Adrenal gland (tissue), 12 donors: ENCODE data around the gene SH3RF1. TPM values are rescaled to one million over a fixed set of nuclear protein-coding genes. Genes with fewer than 3 reads are reported as not detected.

Experiments
- DNase-seq, 7 donors: peaks; one replicate each; pipeline ENCODE4 v3.0.0-alpha.2; 2019 to 2020
- H3K27ac ChIP-seq, 5 donors: fragments of 200-600 bp; sonication (generic) in 4 of 5; 1 replicate in 3 of 5; 2 replicates in 2 of 5; pipeline versions ENCODE4 v1.5.1 to v1.8.0; 2016 to 2020; ENCODE audit warnings: mild to moderate bottlenecking in 1 of 5
- H3K27me3 ChIP-seq: fragments of 200-600 bp; 2 replicates; pipeline ENCODE4 v1.8.0; 2021
- H3K36me3 ChIP-seq, 2 donors: fragments of 200-600 bp; replicated peaks in 1 of 2; 1 replicate in 1 of 2; 2 replicates in 1 of 2; pipeline versions ENCODE4 v1.5.1 to v1.8.0; 2018 to 2022
- H3K4me1 ChIP-seq, 2 donors: fragments of 200-600 bp; replicated peaks in 1 of 2; 1 replicate in 1 of 2; 2 replicates in 1 of 2; pipeline versions ENCODE4 v1.5.1 to v1.8.0; 2018 to 2021
- H3K4me3 ChIP-seq, 4 donors: fragments of 200-600 bp; sonication (generic) in 3 of 4; one replicate each; pipeline ENCODE4 v1.5.1; 2016 to 2018
- H3K9me3 ChIP-seq, 3 donors: fragments of 200-600 bp; sonication (generic) in 1 of 3; replicated peaks in 1 of 3; 1 replicate in 2 of 3; 2 replicates in 1 of 3; pipeline versions ENCODE4 v1.5.1 to v1.8.0; 2016 to 2021
- POLR2A ChIP-seq, 2 donors: fragments of 450-650 bp; IDR thresholded peaks; one replicate each; pipeline ENCODE4 v1.6.1; 2017; ENCODE audit warnings: antibody characterized with exemption in 2 of 2, mild to moderate bottlenecking in 2 of 2, moderate library complexity in 1 of 2
- WGBS, 4 donors: extraction: QIAGEN DNeasy Blood & Tissue Kit in 2 of 4; methylation state at CpG; one replicate each; pipeline versions ENCODE4 v1.1.5 to v1.1.7; 2013 to 2017; 5-methylcytosine and 5-hydroxymethylcytosine counted together
- intact Hi-C, 2 donors: fragments of 100-400 bp; cut with DNase I; formaldehyde crosslinking; loops; one replicate each; pipeline versions ENCODE4 v1.14.1 to v1.15.0; 2022 to 2023
- polyA plus RNA-seq, 3 donors: library from polyadenylated mRNA; stranded (reverse); fragments of 200-250 nt in 2 of 3; fragments of 350-450 nt in 1 of 3; fragmentation: Illumina TruSeq in 1 of 3; extraction: RNeasy Lipid Tissue Mini Kit (QIAGEN cat#74804) in 1 of 3; gene quantifications; one replicate each; pipeline ENCODE4 v1.2.3, GENCODE V29; 2013 to 2014
- total RNA-seq, 9 donors: library from RNA; depleted of rRNA in 4 of 9; stranded (reverse); fragments of >200 nt in 4 of 9; fragments of 120-200 nt in 1 of 9; fragmentation: NEBNext Ultra II Directional in 1 of 9; extraction: Animal tissue kit (Norgen Biotek cat#: 25700) in 1 of 9; gene quantifications; one replicate each; pipeline versions ENCODE4 v1.1.0 to v1.2.4, GENCODE V29; 2013 to 2023
- TF ChIP-seq, protein P1 (sequence below), 6 experiments: fragments of 450-650 bp in 4 of 6; fragments of 200-600 bp in 2 of 6; sonication (generic) in 1 of 6; IDR thresholded peaks; 1 replicate in 5 of 6; 2 replicates in 1 of 6; pipeline versions ENCODE4 v1.5.1 to v1.8.0; 2016 to 2021; ENCODE audit warnings: antibody characterized with exemption in 6 of 6, mild to moderate bottlenecking in 2 of 6, moderate library complexity in 1 of 6
- donor health status: healthy with polysubstance abuse.
- donor health status: Bipolar disorder and iron deficiency.
- donor health status: DM: yes; HTN: yes; CAD: no.
- donor health status: DM: no; HTN: no; CAD: no.
- donor health status: DM: no; HTN: no; CAD: no.
- donor health status: DM: yes; HTN: yes; CAD: no.

SH3RF1 gene
- total and polyA plus RNA-seq, 12 donors = 1.8 to 19.3 (median 8.6) TPM

DNA sequence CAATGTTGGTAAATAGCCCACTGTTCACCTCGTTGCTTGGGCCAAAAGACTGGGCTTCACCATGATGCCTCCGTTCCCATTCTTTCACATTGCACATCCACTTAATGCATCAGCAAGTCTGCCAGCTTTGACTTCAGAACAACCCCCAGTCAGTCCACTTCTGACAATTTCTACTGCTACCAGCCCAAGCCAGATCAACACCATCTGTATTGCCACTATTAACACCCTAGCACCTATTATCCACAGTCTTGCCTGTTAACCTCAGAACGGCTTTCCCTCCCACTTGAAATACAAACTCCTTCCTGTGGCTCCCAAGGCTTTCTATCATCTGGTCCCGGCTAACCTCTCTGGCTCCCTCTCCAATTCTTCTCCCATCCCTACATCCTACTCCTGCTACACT is 95.7 kb downstream of the SH3RF1 start:
- no peaks in the 10 kb centered on the region for H3K36me3 ChIP-seq
- no peak for TF ChIP-seq POLR2A (IDR thresholded peaks at IDR 0.05)
- TF ChIP-seq, protein P1, sequence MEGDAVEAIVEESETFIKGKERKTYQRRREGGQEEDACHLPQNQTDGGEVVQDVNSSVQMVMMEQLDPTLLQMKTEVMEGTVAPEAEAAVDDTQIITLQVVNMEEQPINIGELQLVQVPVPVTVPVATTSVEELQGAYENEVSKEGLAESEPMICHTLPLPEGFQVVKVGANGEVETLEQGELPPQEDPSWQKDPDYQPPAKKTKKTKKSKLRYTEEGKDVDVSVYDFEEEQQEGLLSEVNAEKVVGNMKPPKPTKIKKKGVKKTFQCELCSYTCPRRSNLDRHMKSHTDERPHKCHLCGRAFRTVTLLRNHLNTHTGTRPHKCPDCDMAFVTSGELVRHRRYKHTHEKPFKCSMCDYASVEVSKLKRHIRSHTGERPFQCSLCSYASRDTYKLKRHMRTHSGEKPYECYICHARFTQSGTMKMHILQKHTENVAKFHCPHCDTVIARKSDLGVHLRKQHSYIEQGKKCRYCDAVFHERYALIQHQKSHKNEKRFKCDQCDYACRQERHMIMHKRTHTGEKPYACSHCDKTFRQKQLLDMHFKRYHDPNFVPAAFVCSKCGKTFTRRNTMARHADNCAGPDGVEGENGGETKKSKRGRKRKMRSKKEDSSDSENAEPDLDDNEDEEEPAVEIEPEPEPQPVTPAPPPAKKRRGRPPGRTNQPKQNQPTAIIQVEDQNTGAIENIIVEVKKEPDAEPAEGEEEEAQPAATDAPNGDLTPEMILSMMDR (IDR thresholded peaks at IDR 0.05) = no peak
- no peak overlapping the region for H3K4me3 ChIP-seq
- intact Hi-C loops = no loop called here
- no peak overlapping the region for H3K27ac ChIP-seq
- 95 to 98% (median 97%) methylated on average over 4 of the region's 4 CpGs for WGBS, 4 donors
- no peaks in the 10 kb centered on the region for H3K9me3 ChIP-seq
- no peaks in the 10 kb centered on the region for H3K27me3 ChIP-seq
- DNase-seq = no peak
- no peaks in the 10 kb centered on the region for H3K4me1 ChIP-seq

GRCh38 chr4:169174247-169174646 is 96.5 kb downstream of the SH3RF1 start:
- Histone ChIP-seq H3K4me1 (no peaks in the 10 kb centered on the region), H3K27ac (no peak overlapping the region), H3K36me3 (no peaks in the 10 kb centered on the region), H3K9me3 (no peaks in the 10 kb centered on the region), H3K4me3 (no peak overlapping the region), H3K27me3 (no peaks in the 10 kb centered on the region)
- intact Hi-C loops = no loop called here
- TF ChIP-seq, protein P1 (IDR thresholded peaks at IDR 0.05) = no peak
- no peak for TF ChIP-seq POLR2A (IDR thresholded peaks at IDR 0.05)
- no peak for DNase-seq
- WGBS, 4 donors = 93 to 100% (median 97%) methylated on average over 3 of the region's 3 CpGs

- intact Hi-C loops = no loop called here
- 57 to 66% (median 65%) methylated on average over 2 of the region's 2 CpGs for WGBS, 4 donors
- no peak overlapping the region for H3K4me3 ChIP-seq
Observed at GRCh38 chr4:169167957-169168858, 102.5 kb downstream of the SH3RF1 start.

DNA sequence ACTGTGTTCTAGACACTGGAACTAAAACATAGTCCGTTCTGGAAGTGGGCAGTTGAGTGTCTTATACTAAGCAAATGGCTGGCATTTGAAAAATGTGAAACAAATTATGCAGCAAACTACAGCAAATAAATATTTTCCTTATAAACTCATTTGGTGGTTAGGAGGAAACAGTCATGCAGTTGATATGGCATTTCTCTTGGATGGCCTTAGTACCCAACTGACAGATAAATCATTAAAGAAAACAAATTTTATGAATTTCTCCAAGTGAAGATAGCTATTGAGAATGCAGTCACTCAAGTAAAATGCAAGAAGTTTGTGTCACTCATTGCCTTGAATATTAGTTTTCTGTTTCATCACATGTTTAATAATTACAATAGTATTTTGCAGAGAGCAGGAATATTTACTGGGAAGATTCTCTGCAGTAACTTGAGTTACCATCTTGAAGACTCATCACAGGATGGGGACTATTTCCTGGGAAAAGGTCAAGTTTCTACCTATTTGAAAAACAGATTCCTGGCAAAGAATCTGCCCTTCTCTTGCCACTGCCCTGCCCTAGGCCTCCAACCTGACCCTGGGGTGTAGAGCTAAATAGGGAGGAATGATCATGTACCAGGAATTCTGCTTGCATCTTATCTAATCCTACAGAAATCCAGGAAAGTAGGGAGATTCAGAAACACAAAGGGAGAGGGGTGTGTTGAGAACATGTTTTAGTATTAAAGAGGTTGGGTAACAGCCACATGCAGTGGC is 105.9 kb downstream of the SH3RF1 start:
- DNase-seq = no peak
- Histone ChIP-seq H3K9me3 (no peaks in the 10 kb centered on the region), H3K36me3 (no peaks in the 10 kb centered on the region), H3K4me3 (no peak overlapping the region), H3K27ac (no peak overlapping the region), H3K4me1 (peaks cover 0 to 15% of the 10 kb centered on the region in 2 donors), H3K27me3 (no peaks in the 10 kb centered on the region)
- TF ChIP-seq POLR2A (IDR thresholded peaks at IDR 0.05) = no peak
- TF ChIP-seq, protein P1 (IDR thresholded peaks at IDR 0.05) = no peak
- intact Hi-C loops = no loop called here
- 90 to 97% (median 94%) methylated on average over 1 of the region's 1 CpG for WGBS, 4 donors

More at GRCh38 chr4:169167957-169168858, 102.5 kb downstream of the SH3RF1 start:
- Histone ChIP-seq H3K36me3 (no peaks in the 10 kb centered on the region), H3K9me3 (no peaks in the 10 kb centered on the region), H3K4me1 (peaks cover 0 to 3% of the 10 kb centered on the region in 2 donors), H3K27ac (no peak overlapping the region), H3K27me3 (no peaks in the 10 kb centered on the region)
- DNase-seq = no peak
- TF ChIP-seq POLR2A (IDR thresholded peaks at IDR 0.05) = no peak
- TF ChIP-seq, protein P1 (IDR thresholded peaks at IDR 0.05) = no peak
